Thyroid gland (tissue), 4 donors: Measurements from ENCODE around the gene SVOP. TPM values are rescaled to one million over a fixed set of nuclear protein-coding genes. Genes with fewer than 3 reads are reported as not detected.
"Not testable (repeated sequence)": the region's sequence is repeated elsewhere in the genome, so short reads cannot be mapped to it uniquely, and the experiment has no call there.

Experiments
- DNase-seq, 2 donors: peaks; one replicate each; pipeline ENCODE4 v3.0.0-alpha.2; 2019
- H3K27ac ChIP-seq, 3 donors: fragments of 200-600 bp; sonication (generic); 1 replicate in 2 of 3; 2 replicates in 1 of 3; pipeline ENCODE4 v1.5.1; 2016 to 2019; ENCODE audit warnings: mild to moderate bottlenecking in 1 of 3, moderate library complexity in 1 of 3
- H3K27me3 ChIP-seq: fragments of 200-600 bp; sonication (generic); one replicate; pipeline ENCODE4 v1.5.1; 2019
- H3K36me3 ChIP-seq, 2 donors: fragments of 200-600 bp; sonication (generic); one replicate each; pipeline ENCODE4 v1.5.1; 2016 to 2019
- H3K4me1 ChIP-seq, 2 donors: fragments of 200-600 bp; sonication (generic); one replicate each; pipeline ENCODE4 v1.5.1; 2017 to 2019
- H3K4me3 ChIP-seq, 3 donors: fragments of 200-600 bp; sonication (generic); replicated peaks in 1 of 3; 1 replicate in 2 of 3; 2 replicates in 1 of 3; pipeline ENCODE4 v1.5.1; 2016; ENCODE audit warnings: mild to moderate bottlenecking in 1 of 3
- H3K9me3 ChIP-seq: fragments of 200-600 bp; sonication (generic); one replicate; pipeline ENCODE4 v1.5.1; 2017
- CTCF ChIP-seq, 6 experiments: fragments of 200-600 bp in 3 of 6; fragments of 450-650 bp in 3 of 6; sonication (generic) in 3 of 6; IDR thresholded peaks; one replicate each; pipeline ENCODE4 v1.5.1; 2016 to 2019; ENCODE audit warnings: antibody characterized with exemption in 6 of 6, mild to moderate bottlenecking in 2 of 6, inconsistent platforms in 1 of 6, moderate library complexity in 1 of 6
- POLR2A ChIP-seq, 2 donors: fragments of 450-650 bp; IDR thresholded peaks; one replicate each; pipeline ENCODE4 v1.6.1; 2017; ENCODE audit warnings: antibody characterized with exemption in 2 of 2, mild to moderate bottlenecking in 2 of 2, moderate library complexity in 1 of 2
- WGBS, 2 donors: methylation state at CpG; one replicate each; pipeline ENCODE4 v1.1.5; 2017; 5-methylcytosine and 5-hydroxymethylcytosine counted together
- intact Hi-C: fragments of 100-400 bp; cut with DNase I; formaldehyde crosslinking; loops from one replicate; pipeline ENCODE4 v1.15.1; 2023
- total RNA-seq, 4 donors: library from RNA; depleted of rRNA; stranded (reverse); fragments of >200 nt; gene quantifications; one replicate each; pipeline ENCODE4 v1.2.3, GENCODE V29; 2016

SVOP gene
- total RNA-seq, 4 donors from 2014 or later: not detected

DNA sequence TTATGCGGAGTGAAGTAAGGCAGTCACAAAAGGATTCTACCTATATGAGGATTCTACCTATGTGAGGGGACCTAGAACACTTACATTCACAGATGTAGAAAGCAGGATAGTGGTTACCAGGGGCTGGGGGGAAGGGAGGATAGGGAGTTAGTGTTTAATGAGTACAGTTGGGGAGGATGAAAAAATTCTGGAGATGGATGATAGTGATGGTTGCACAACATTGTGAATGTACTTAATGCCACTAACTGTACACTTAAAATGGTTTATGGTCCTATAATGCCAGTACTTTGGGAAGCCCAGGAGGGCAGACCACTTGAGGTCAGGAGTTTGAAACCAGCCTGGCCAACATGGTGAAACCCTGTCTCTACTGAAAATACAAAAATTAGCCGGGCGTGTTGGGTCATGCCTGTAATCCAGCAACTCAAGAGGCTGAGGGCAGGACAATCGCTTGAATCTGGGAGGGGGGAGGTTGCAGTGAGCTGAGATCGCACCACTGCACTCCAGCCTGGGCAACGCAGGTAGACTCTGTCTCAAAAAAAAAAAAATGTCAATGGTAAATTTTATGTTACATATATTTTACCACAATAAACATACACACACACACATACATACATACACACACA lies 25.4 kb downstream of the SVOP start:
- H3K27me3 ChIP-seq: no peaks in the 10 kb centered on the region
- no peaks in the 10 kb centered on the region for H3K36me3 ChIP-seq
- no peaks in the 10 kb centered on the region for H3K9me3 ChIP-seq
- TF ChIP-seq CTCF (IDR thresholded peaks at IDR 0.05): no peak
- no peak for TF ChIP-seq POLR2A (IDR thresholded peaks at IDR 0.05)
- WGBS, 2 donors: 58 to 69% methylated on average over 6 of the region's 6 CpGs
- H3K27ac ChIP-seq: no peak overlapping the region
- intact Hi-C loops: no loop called here
- DNase-seq: no peak
- H3K4me1 ChIP-seq: no peaks in the 10 kb centered on the region
- no peak overlapping the region for H3K4me3 ChIP-seq

GRCh38 chr12:108990103-108990502 lies 30.8 kb downstream of the SVOP start:
- H3K27me3 ChIP-seq, H3K36me3 ChIP-seq, H3K4me3 ChIP-seq, H3K4me1 ChIP-seq, H3K27ac ChIP-seq, intact Hi-C loops, DNase-seq, H3K9me3 ChIP-seq: not testable (repeated sequence)
- WGBS, 2 donors: 51 to 55% methylated on average over 5 of the region's 5 CpGs

DNA sequence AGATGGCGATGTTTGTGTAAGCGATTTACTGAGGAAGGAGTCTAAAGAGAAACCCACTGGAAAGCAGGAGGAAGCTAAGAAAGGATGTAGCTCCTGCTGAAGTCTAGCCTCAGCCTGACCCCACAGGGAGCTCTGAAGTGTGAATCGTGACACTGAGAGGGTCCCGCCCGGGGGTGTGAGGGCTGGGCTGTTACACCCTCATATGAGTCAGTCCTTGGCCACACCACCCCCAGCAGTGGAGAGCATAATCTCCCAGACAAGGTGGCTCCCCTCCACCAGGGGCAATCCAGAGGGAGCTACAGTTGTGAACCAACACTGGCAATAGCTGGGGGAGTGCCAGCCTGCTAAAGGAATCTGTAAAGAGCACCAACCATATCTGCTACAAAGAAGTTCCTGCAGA lies 31.5 kb downstream of the SVOP start:
- H3K9me3 ChIP-seq: no peaks in the 10 kb centered on the region
- H3K27me3 ChIP-seq: no peaks in the 10 kb centered on the region
- H3K4me1 ChIP-seq: no peaks in the 10 kb centered on the region
- H3K27ac ChIP-seq: no peak overlapping the region
- intact Hi-C loops: no loop called here
- 45 to 71% methylated on average over 5 of the region's 5 CpGs for WGBS, 2 donors
- no peaks in the 10 kb centered on the region for H3K36me3 ChIP-seq
- TF ChIP-seq CTCF (IDR thresholded peaks at IDR 0.05) (no peak), POLR2A (IDR thresholded peaks at IDR 0.05) (no peak)
- DNase-seq: no peak
- H3K4me3 ChIP-seq: no peak overlapping the region

- whole genome bisulfite sequencing, 2 donors: 42 to 44% methylated on average over 2 of the region's 2 CpGs
- no peak for TF ChIP-seq CTCF (IDR thresholded peaks at IDR 0.05)
- TF ChIP-seq POLR2A (IDR thresholded peaks at IDR 0.05): no peak
- H3K4me1 ChIP-seq: no peaks in the 10 kb centered on the region
- H3K36me3 ChIP-seq: no peaks in the 10 kb centered on the region
- H3K9me3 ChIP-seq: no peaks in the 10 kb centered on the region
- intact Hi-C loops: no loop called here
- no peak for DNase-seq
- H3K4me3 ChIP-seq: no peak overlapping the region
- no peaks in the 10 kb centered on the region for H3K27me3 ChIP-seq
- no peak overlapping the region for H3K27ac ChIP-seq
These were observed 35.1 kb downstream of the SVOP start for GRCh38 chr12:108985750-108986149.

- intact Hi-C loops: no loop called here
- no peak for DNase-seq
- no peak for TF ChIP-seq POLR2A (IDR thresholded peaks at IDR 0.05)
- TF ChIP-seq CTCF (IDR thresholded peaks at IDR 0.05): no peak
- Histone ChIP-seq H3K4me3 (no peak overlapping the region), H3K27me3 (no peaks in the 10 kb centered on the region), H3K9me3 (no peaks in the 10 kb centered on the region), H3K27ac (no peak overlapping the region), H3K36me3 (no peaks in the 10 kb centered on the region), H3K4me1 (no peaks in the 10 kb centered on the region)
- WGBS, 2 donors: 88 to 100% methylated on average over 1 of the region's 1 CpG
These were observed 37.6 kb downstream of the SVOP start for GRCh38 chr12:108983227-108983626.
